GM12891 (cell line): Measurements from ENCODE around the gene EML4.

ENCODE experiments used
- DNase-seq: peaks from one replicate; pipeline ENCODE4 v3.0.0; 2011; ENCODE audit warnings: low spot score; ENCODE audit not compliant: insufficient read length
- FAIRE-seq: peaks from 2 replicates; lab custom pipeline; 2011; peaks lifted over from hg19 to GRCh38; lab: Jason Lieb, UNC
- PAX5 ChIP-seq: IDR thresholded peaks from 2 replicates; pipeline ENCODE4 v1.6.1; 2011; ENCODE audit warnings: low read length, moderate library complexity, mild to moderate bottlenecking; ENCODE audit not compliant: insufficient read depth, severe bottlenecking
- POLR2A ChIP-seq: IDR thresholded peaks from 2 replicates; pipeline ENCODE4 v1.6.1; 2011; ENCODE audit warnings: low read depth, low read length, control low read depth
- POLR2AphosphoS5 ChIP-seq: IDR thresholded peaks from 2 replicates; pipeline ENCODE4 v1.6.1; 2011; ENCODE audit warnings: low read depth, low read length, control low read depth
- POU2F2 ChIP-seq: IDR thresholded peaks from 2 replicates; pipeline ENCODE4 v1.6.1; 2011; ENCODE audit warnings: low read depth, mild to moderate bottlenecking, control low read depth, low read length, moderate library complexity
- SPI1 ChIP-seq: IDR thresholded peaks from 2 replicates; pipeline ENCODE4 v1.6.1; 2011; ENCODE audit warnings: low read depth, low read length, control low read depth
- TAF1 ChIP-seq: IDR thresholded peaks from 2 replicates; pipeline ENCODE4 v1.6.1; 2011; ENCODE audit warnings: low read depth, low read length, control low read depth

The EML4 gene

DNA sequence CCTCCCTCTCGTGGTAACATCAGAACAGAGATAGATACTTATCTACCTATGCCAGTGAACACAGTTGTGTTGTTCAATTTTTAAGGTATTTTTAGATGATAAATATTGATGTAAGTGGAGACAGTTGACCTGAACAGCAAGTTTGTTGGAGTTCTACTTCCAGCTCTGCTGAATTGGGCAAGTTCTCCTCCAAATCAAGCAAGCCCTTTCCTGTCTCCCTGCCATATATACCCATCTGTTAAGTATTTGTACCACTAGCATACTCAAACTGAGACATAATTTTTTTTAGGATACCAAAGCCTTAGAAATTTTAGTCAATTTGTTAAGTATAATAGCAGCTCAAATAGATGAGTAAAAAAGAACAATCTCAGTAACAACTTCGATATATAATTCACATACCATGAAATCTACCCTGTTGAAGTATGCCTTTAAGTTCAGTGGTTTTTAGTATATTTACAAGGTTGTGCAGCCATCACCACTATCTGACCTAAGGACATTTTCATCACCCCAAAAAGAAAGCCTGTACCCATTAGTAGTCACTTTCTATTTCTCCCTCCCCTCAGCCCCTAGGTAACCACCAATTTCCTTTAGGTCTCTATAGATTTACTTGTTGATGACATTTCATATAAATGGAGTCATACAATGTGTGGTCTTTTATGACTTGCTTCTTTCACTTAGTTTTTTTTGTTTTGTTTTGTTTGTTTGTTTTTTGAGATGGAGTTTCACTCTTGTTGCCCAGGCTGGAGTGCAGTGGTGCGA lies 130.0 kb downstream of the EML4 start:
- DNase-seq (no peak), FAIRE-seq (no peak)
- TF ChIP-seq SPI1, result no peak
- no peak for TF ChIP-seq POLR2AphosphoS5
- no peak for TF ChIP-seq PAX5
- no peak for TF ChIP-seq POU2F2
- TF ChIP-seq TAF1, result no peak
- TF ChIP-seq POLR2A, result no peak

GRCh38 chr2:42300527-42300926 lies 131.4 kb downstream of the EML4 start:
- DNase-seq (no peak), FAIRE-seq (no peak)
- TF ChIP-seq SPI1 (no peak), PAX5 (no peak), POLR2A (no peak), POLR2AphosphoS5 (no peak), POU2F2 (no peak), TAF1 (no peak)

- TF ChIP-seq POU2F2, result no peak
- TF ChIP-seq PAX5, result no peak
- no peak for TF ChIP-seq POLR2A
- TF ChIP-seq SPI1, result no peak
- TF ChIP-seq TAF1, result no peak
- TF ChIP-seq POLR2AphosphoS5, result no peak
- no peak for DNase-seq
- no peak for FAIRE-seq
Observed at GRCh38 chr2:42303252-42303651, 134.1 kb downstream of the EML4 start.

- TF ChIP-seq TAF1, result no peak
- no peak for TF ChIP-seq POLR2A
- TF ChIP-seq SPI1, result no peak
- TF ChIP-seq POU2F2, result no peak
- no peak for TF ChIP-seq PAX5
- no peak for TF ChIP-seq POLR2AphosphoS5
- no peak for FAIRE-seq
- no peak for DNase-seq
Observed at GRCh38 chr2:42304059-42304713, 135.0 kb downstream of the EML4 start.

DNA sequence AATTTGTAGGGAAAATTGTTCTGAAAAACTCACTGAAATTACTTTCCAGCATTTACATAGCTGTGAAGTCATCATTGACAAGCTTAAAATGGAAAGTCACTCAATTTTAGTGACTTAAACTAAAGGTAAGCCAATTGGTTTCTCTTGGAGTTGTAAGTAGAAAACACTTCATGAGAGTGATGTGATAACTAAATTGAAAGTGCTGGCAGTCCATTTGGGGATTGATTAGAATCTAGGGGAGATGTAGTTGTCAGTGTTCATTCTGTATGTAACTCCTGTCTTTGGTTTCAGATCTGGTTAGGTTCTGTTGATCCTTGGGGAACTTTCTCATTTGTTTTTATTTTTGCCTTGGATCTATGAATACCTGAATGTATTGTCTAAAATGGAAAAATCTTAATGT lies 138.0 kb downstream of the EML4 start:
- DNase-seq, result no peak
- FAIRE-seq, result no peak
- TF ChIP-seq POLR2A (no peak), TAF1 (no peak), SPI1 (no peak), POLR2AphosphoS5 (no peak), PAX5 (no peak), POU2F2 (no peak)

- DNase-seq, result no peak
- FAIRE-seq, result no peak
- TF ChIP-seq POU2F2, result no peak
Observed at GRCh38 chr2:42309366-42309765, 140.2 kb downstream of the EML4 start.

DNA sequence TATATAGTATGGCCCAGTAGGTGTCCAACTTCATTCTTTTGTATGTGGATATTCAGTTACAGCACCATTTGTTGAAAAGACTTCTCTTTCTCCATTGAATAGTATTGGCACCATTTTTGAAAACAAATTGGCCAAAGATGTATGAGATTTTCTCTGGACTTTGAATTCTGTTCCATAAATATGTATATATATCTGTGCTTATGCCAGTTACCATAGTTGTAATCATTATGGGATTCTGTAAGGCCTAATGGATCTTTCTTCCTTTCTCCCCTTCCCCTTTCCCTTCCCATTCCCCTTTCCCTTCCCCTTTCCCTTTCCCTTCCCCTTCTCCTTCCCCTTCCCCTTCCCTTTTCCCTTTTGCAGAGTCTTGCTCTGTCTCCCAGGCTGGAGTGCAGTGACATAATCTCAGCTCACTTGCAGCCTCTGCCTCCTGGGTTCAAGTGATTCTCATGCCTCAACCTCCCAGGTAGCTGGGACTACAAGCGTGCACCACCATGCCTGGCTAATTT lies 140.9 kb downstream of the EML4 start:
- DNase-seq (no peak), FAIRE-seq (no peak)
- TF ChIP-seq TAF1 (no peak), PAX5 (no peak), POLR2A (no peak), POLR2AphosphoS5 (no peak), SPI1 (no peak), POU2F2 (no peak)

GRCh38 chr2:42312106-42312505 lies 143.0 kb downstream of the EML4 start:
- TF ChIP-seq POLR2AphosphoS5 (no peak), POLR2A (no peak), POU2F2 (no peak)
- FAIRE-seq, result no peak
- DNase-seq, result no peak

GRCh38 chr2:42314892-42315468 lies 145.8 kb downstream of the EML4 start:
- no peak for TF ChIP-seq TAF1
- TF ChIP-seq POU2F2, result no peak
- TF ChIP-seq PAX5, result no peak
- TF ChIP-seq SPI1, result no peak
- no peak for TF ChIP-seq POLR2A
- no peak for TF ChIP-seq POLR2AphosphoS5
- FAIRE-seq (no peak), DNase-seq (no peak)

GRCh38 chr2:42315844-42316470 lies 146.8 kb downstream of the EML4 start:
- no peak for DNase-seq
- no peak for FAIRE-seq
- no peak for TF ChIP-seq TAF1
- no peak for TF ChIP-seq SPI1
- TF ChIP-seq POU2F2, result no peak
- no peak for TF ChIP-seq POLR2AphosphoS5
